ENCODE measurements around the gene TIMD4. TPM values are rescaled to one million over a fixed set of nuclear protein-coding genes. Genes with fewer than 3 reads are reported as not detected.

The TIMD4 gene
- total RNA-seq, 1 experiment from 2014 or later, result not detected

DNA sequence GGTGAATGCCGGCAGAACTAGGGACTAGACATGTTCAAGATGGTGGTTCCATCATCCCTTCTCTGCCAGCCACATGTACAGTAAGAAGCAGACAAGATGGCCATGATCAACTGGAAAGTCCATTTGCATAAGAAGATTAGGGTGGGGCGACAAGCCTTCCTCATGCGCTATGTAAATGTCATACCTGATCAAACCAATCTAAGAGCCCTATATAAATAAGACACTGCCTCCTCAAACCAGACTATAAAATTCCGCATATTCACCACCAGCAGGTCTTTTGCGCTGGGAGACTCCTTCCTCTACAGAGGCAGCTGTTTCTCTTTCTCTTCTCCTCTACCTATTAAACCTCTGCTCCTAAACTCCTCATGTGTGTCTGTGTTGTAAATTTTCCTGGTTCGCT lies 53.8 kb downstream of the TIMD4 start:
- H3K36me3 Mint-ChIP-seq (ENCODE audit: insufficient read depth, unreplicated experiment), result no peaks in the 10 kb centered on the region
- BruUV-seq (replicated peaks), result no TSS peak
- intact Hi-C loops (cut with micrococcal nuclease; ENCODE audit: unreplicated experiment), result no loop called here
- DNase-seq, result no peak
- no peak overlapping the region for H3K4me3 Mint-ChIP-seq (ENCODE audit: low read depth, unreplicated experiment)
- no peak overlapping the region for H3K27ac Mint-ChIP-seq (ENCODE audit: unreplicated experiment)
- peaks cover 9% of the 10 kb centered on the region for H3K4me1 Mint-ChIP-seq (ENCODE audit: low read depth, unreplicated experiment)
- TF ChIP-seq, protein P1, sequence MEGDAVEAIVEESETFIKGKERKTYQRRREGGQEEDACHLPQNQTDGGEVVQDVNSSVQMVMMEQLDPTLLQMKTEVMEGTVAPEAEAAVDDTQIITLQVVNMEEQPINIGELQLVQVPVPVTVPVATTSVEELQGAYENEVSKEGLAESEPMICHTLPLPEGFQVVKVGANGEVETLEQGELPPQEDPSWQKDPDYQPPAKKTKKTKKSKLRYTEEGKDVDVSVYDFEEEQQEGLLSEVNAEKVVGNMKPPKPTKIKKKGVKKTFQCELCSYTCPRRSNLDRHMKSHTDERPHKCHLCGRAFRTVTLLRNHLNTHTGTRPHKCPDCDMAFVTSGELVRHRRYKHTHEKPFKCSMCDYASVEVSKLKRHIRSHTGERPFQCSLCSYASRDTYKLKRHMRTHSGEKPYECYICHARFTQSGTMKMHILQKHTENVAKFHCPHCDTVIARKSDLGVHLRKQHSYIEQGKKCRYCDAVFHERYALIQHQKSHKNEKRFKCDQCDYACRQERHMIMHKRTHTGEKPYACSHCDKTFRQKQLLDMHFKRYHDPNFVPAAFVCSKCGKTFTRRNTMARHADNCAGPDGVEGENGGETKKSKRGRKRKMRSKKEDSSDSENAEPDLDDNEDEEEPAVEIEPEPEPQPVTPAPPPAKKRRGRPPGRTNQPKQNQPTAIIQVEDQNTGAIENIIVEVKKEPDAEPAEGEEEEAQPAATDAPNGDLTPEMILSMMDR (IDR thresholded peaks at IDR 0.05; ENCODE audit: unreplicated experiment), result no peak
- CTCF ChIA-PET, result no interaction called here
- H3K9me3 Mint-ChIP-seq (ENCODE audit: low read depth, unreplicated experiment), result no peaks in the 10 kb centered on the region
- H3K27me3 Mint-ChIP-seq (ENCODE audit: unreplicated experiment), result no peaks in the 10 kb centered on the region

DNA sequence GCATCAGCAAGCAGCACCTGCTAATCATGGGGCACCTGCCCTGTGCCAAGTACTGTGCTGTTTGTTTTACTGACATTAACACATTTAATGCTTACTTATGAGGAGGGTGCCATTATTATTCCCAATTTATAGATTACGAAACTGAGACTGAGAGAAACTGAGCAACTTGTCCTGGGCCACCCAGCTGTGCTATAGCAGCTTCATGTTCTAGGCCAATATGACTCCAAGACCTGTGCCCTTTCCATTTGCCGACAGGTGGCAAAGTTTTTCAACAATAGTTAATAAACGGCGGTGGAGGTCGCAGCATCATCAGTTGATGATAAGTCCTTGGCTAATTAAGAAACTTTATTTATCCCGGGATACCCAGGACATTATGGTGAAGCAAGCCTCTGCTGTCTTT lies 55.4 kb downstream of the TIMD4 start:
- Mint-ChIP-seq H3K9me3 (ENCODE audit: low read depth, unreplicated experiment) (no peaks in the 10 kb centered on the region), H3K36me3 (ENCODE audit: insufficient read depth, unreplicated experiment) (no peaks in the 10 kb centered on the region), H3K4me3 (ENCODE audit: low read depth, unreplicated experiment) (no peak overlapping the region), H3K27me3 (ENCODE audit: unreplicated experiment) (no peaks in the 10 kb centered on the region), H3K27ac (ENCODE audit: unreplicated experiment) (no peak overlapping the region), H3K4me1 (ENCODE audit: low read depth, unreplicated experiment) (no peaks in the 10 kb centered on the region)
- no TSS peak for BruUV-seq (replicated peaks)
- CTCF ChIA-PET, result interaction anchor here (0.6 kb wide), 1 partner anchor 39 kb away, joined by 3 read pairs; no protein-coding TSS in a partner anchor
- TF ChIP-seq, protein P1 (IDR thresholded peaks at IDR 0.05; ENCODE audit: unreplicated experiment), result no peak
- intact Hi-C loops (cut with micrococcal nuclease; ENCODE audit: unreplicated experiment), result no loop called here
- no peak for DNase-seq

DNA sequence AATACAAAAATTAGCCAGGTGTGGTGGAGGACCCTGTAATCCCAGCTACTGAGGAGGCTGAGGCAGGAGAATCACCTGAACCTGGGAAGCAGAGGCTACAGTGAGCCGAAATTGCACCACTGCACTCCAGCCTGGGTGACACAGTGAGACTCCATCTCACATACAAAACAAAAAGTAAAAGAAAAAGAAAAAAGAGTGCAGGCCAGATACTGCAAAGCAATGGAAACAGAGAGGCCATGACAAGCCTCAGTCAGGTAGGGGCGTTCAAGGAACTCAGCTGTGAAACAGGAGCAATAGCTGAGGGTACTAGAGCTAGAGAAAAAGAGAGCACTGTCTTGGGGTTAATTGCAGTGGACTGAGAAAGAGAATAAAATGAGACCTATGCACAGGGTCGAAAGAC lies 56.2 kb downstream of the TIMD4 start:
- H3K4me1 Mint-ChIP-seq (ENCODE audit: low read depth, unreplicated experiment), result no peaks in the 10 kb centered on the region
- intact Hi-C loops (cut with micrococcal nuclease; ENCODE audit: unreplicated experiment), result no loop called here
- no peaks in the 10 kb centered on the region for H3K36me3 Mint-ChIP-seq (ENCODE audit: insufficient read depth, unreplicated experiment)
- no peak overlapping the region for H3K27ac Mint-ChIP-seq (ENCODE audit: unreplicated experiment)
- no TSS peak for BruUV-seq (replicated peaks)
- no peak overlapping the region for H3K4me3 Mint-ChIP-seq (ENCODE audit: low read depth, unreplicated experiment)
- TF ChIP-seq, protein P1 (IDR thresholded peaks at IDR 0.05; ENCODE audit: unreplicated experiment), result no peak
- H3K9me3 Mint-ChIP-seq (ENCODE audit: low read depth, unreplicated experiment), result no peaks in the 10 kb centered on the region
- no peak for DNase-seq
- CTCF ChIA-PET, result no interaction called here
- H3K27me3 Mint-ChIP-seq (ENCODE audit: unreplicated experiment), result no peaks in the 10 kb centered on the region

DNA sequence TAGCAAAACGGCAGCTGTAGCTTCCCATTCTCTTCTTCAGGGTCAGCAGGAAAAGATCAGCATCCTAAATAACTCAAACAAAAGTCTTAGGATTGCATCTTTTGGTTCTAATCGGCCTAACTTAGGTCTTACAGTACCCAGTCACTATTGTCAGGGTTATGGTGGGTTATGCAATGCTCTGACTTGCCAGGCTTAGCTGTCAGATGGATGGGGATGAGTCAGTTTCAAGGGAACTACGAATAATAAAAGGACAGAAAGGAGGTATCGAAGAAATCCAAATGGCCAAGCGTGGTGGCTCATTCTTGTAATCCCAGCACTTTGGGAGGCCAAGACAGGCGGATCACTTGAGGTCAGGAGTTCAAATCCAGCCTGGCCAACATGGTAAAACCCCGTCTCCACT lies 66.5 kb downstream of the TIMD4 start:
- intact Hi-C loops (cut with micrococcal nuclease; ENCODE audit: unreplicated experiment), result no loop called here
- H3K4me3 Mint-ChIP-seq (ENCODE audit: low read depth, unreplicated experiment), result no peak overlapping the region
- H3K27ac Mint-ChIP-seq (ENCODE audit: unreplicated experiment), result no peak overlapping the region
- H3K9me3 Mint-ChIP-seq (ENCODE audit: low read depth, unreplicated experiment), result peaks cover 2% of the 10 kb centered on the region
- no peaks in the 10 kb centered on the region for H3K36me3 Mint-ChIP-seq (ENCODE audit: insufficient read depth, unreplicated experiment)
- TF ChIP-seq, protein P1 (IDR thresholded peaks at IDR 0.05; ENCODE audit: unreplicated experiment), result no peak
- no peak for DNase-seq
- CTCF ChIA-PET, result no interaction called here
- no peaks in the 10 kb centered on the region for H3K27me3 Mint-ChIP-seq (ENCODE audit: unreplicated experiment)
- H3K4me1 Mint-ChIP-seq (ENCODE audit: low read depth, unreplicated experiment), result no peaks in the 10 kb centered on the region
- no TSS peak for BruUV-seq (replicated peaks)
